ENCODE results near the gene PILRA.

GRCh38 chr7:100364480-100364879, 8.8 kb upstream of the PILRA start:
- no peak for TF ChIP-seq CTCF (IDR thresholded peaks at IDR 0.05 in 4 of 5, conservative IDR thresholded peaks at IDR 0.05 in 1 of 5)
- no peak for TF ChIP-seq POLR2A (IDR thresholded peaks at IDR 0.05)

Data from gastrocnemius medialis (tissue), 4 donors.